Eye (tissue), 1 donor: ENCODE results near the gene KCNC3.
A peak's percentile ranks its signal among the peaks of the same experiment; 100 is the strongest.

Experiments used
- DNase-seq: peaks from one replicate; pipeline ENCODE4 v3.0.0-alpha.2; 2015

Gene KCNC3

GRCh38 chr19:50327013-50327412, 2.2 kb downstream of the KCNC3 start:
- DNase-seq: peak; percentile 5

DNA sequence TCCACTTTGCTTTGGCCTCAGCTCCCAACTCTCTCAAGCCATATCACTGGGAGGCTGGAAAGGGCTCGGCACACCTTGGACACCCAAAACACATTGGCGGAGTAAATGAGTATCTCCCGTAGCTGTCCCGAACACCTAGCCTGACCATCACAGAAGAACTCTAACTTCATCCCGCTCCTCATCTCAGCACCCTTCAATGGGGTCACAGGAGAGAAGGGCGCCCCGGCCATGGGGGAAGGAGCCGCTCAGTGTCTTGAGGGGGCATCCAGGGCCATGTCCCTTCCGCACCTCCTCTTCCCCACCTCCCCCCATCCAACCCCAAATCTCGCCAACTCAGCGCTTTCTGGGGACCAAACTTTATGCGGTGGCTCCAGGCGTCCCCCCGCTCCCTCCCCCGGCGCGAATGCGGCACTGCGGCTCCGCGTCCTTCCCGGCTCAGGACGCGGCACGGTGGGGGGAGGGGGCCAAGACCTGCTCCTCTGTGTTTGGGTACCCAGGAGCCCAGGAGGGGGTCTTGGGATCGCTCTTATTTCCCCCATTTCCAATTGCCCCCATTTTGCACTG, 3.0 kb downstream of the KCNC3 start:
- DNase-seq: no peak

DNA sequence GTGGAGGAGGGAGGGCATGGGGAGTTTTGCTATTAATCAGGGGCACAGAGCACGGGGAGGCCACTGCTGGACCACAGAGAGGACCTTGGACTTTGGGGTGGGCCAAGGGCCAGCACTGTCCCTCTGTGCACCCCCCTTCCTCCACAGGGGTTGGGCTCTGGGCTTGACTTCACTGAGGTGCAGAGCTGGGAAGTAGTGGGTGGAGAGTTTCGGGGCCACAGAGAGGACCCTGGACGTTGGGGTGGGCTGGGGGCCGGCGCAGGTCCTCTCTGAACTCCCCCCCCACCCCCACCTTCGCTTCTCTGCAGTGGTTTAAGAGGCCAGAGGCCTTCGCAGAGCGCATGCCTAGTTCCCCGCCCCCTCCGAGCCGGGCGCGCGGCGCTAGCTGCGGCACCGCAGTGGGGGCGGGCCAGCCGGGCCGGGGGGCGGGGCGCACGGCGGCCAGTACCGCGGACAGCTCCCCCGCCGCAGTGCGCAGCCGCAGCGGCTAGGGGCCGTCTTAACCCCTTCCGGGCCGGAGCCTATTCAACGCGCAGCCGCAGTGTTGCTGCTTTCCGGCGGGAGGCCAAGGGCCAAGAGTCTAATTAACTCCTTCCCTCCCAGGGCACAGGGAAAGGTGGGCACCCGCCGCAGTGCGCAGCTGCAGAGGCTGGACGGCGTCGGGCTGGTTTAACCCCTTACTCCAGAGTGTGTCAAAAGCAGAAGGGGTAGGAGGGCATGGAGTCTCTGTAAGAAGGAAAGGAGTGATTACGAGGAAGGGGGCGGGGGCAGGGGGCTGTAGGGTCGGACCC, 3.7 kb downstream of the KCNC3 start:
- DNase-seq: peak; percentile 94

DNA sequence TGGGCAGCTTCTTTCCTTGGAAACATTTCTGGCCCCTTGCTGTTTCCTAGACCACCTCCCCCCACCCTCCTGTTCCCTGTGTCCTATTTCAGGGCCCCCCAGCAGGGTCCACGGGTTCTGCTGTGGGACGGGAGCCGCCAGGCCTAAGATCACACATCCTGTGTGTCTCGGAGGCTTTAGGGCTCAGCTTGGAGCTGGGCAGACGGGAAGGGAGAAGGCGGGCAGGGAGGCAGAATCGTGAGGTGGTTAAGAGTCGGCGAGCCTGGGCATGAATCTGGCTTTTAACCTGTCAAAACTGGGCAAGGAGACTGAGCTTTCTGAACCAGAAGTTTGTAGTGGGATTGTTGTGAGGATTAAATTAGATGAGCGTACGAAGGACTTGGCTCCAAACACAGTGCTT, 4.8 kb downstream of the KCNC3 start:
- DNase-seq: no peak

DNA sequence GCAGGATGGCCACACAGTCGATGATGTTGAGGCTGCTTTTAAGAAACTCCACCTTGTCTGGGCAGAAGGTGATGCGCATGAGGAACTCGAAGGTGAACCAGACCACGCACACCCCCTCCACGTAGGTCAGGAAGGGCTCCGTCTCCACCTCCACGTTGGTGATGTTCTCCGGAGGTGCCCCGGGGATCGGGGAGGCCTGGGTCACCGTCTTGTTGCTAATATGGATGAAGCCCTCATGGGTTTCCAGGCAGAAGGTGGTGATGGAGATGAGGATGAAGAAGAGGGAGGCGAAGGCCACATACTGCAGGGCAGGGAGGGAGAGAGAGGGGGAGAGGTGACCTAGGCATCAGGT, 5.4 kb downstream of the KCNC3 start:
- DNase-seq: no peak

GRCh38 chr19:50322931-50323781, 6.0 kb downstream of the KCNC3 start:
- no peak for DNase-seq

DNA sequence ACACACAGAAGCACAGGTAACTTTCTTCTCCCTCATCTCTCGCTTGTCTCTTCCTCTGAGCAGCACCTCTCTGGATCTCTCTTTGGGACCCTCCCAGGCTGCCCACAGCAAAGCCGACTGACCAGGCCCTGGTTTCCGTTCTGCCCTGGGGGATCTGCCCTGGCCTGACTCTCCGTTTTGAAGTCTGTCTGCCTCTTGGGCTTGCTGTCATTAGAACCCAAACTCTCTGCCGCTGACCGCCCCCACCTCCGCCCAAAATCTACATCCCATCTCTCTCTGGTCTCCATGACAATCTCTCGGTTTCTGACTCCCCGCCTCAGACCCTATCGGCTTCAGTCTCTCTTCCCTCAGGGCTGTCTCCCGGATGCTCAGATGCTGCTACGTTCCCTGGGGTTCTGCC, 6.9 kb downstream of the KCNC3 start:
- DNase-seq: no peak

- DNase-seq: no peak
Observed at GRCh38 chr19:50321831-50322230, 7.3 kb downstream of the KCNC3 start.

- DNase-seq: no peak
Observed at GRCh38 chr19:50320596-50320995, 8.6 kb downstream of the KCNC3 start.

DNA sequence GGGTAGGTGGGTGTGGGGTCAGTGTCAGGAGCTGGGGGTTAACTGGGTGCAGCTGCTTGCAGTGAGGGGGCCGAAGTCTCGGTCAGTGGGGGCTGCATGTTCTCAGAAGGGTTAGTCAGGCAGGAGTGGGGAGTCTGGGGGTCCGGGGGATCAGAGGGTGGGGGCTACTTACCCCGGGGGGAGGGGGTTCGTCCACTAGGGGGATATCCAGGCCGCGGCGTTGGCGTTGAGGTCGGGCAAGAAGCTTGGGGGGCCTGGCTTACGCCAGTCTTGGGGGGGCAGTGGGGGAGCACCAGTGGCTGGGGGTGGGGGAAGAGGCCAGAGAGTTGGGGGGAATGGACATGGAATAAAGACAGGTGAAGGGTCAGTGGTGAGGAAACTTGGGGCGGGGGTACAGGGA, 9.1 kb downstream of the KCNC3 start:
- no peak for DNase-seq

GRCh38 chr19:50319156-50319555, 10.0 kb downstream of the KCNC3 start:
- DNase-seq: no peak

GRCh38 chr19:50318438-50318837, 10.7 kb downstream of the KCNC3 start:
- no peak for DNase-seq

GRCh38 chr19:50317115-50317514, 12.1 kb downstream of the KCNC3 start:
- no peak for DNase-seq

DNA sequence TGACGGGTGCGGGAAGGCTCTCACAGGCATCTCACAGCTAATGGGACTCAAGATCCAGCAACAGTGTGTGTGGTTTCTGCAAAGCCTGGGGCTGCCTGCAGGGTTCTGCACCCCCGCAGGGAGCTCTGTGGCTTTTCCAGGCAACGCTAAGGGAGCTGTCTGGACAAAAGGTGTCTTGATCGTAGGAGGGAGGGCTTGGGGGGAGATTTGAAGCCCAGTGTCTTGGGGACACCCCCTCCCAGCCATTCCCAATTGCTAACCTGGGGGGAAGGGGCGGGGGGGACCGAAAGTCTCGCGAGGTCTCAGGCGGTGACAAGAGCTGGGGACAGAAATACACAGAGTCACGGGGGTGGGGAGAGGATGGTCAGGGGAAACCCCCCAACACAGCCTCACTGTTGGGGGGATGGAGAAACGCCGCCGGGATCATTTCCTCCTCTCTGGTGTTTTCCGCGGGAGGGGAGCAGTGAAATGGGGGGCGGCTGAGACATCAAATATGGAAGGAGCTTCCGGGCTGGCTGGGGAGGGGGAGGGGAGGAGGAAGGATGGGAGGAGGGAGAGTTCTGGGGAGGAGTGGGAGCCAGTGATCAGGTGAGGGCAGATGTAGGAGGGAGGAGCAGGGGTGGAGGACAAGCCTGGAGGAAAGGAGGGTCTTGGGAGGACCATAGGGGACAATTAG, 13.3 kb downstream of the KCNC3 start:
- peak; percentile 88 for DNase-seq

GRCh38 chr19:50314724-50315708, 14.2 kb downstream of the KCNC3 start:
- peak; percentile 80 for DNase-seq

DNA sequence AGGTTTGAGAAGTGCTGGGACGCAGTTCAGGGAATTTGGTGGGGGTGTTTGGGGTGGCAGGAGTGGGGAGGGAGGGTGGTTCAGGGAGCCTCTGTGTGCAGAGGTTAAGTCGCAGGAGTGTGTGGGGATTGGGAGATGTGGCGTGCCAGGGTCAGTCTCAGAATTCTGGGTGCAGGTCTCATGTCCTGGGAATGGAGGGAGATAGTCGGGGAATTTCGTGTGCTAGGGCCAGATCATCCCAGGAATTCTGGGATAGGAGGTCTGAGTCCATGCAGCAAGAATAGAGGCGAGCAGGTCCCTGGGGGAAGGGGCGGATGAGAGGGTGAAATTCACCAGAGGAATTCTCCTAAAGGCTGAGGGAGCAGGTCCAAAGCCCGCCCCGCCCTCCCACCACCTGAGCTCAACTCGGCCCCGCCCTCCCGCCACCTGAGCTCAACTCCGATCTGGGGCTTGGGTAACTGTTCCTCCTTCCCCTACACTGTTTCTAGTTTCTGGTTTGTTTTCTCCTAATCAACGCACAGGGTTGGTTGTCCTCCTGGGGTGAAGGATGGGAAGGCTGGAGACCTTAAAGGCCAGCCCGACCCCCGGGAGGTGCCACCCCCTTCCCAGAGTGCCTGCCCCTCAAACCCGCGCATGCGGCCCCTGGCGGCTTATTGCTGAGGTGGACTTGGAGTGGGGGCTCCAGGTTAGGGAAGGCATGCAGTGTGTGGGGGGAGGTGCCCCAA, 15.2 kb downstream of the KCNC3 start:
- peak; percentile 44 for DNase-seq

DNA sequence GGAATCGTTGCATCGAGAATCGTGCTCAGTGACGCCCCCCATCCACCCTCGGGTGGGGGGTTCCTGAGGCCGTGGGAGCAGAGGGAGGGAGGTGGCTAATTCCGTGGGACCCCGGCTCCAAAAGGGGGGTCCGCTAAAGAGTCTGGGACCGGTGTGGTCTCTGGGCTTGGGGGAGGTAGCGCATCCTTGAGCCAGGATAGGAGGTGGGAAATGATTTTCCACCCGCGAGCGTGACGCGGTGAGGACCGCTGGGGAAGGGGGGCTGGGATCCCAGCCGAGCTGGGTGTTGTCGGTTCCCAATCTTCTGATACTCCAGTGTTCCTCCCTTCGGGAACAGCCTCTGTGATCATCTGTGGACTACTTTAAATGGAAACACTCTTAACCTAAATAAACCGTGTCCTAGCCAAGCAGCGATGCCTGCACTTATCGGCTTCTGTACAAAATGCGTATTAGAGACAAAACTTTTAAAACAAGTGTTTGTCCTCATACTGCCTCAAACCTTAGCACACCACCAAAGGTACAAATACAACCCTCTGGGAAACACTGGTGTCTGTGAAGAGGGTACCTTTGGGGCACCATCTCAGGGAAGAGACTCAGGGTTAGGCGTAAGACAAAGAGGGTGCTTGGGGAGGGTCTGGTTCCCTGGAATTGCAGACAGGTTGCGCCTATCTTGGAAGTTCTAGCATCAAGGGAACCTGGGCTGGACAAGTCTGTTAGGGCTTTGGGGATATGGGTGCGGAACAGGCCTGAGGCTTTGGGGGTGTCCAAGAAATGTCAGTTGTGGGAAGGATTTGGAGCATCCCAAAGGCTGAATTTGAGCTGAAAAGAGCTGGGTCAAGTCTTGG, 16.0 kb downstream of the KCNC3 start:
- DNase-seq: peak; percentile 24

DNA sequence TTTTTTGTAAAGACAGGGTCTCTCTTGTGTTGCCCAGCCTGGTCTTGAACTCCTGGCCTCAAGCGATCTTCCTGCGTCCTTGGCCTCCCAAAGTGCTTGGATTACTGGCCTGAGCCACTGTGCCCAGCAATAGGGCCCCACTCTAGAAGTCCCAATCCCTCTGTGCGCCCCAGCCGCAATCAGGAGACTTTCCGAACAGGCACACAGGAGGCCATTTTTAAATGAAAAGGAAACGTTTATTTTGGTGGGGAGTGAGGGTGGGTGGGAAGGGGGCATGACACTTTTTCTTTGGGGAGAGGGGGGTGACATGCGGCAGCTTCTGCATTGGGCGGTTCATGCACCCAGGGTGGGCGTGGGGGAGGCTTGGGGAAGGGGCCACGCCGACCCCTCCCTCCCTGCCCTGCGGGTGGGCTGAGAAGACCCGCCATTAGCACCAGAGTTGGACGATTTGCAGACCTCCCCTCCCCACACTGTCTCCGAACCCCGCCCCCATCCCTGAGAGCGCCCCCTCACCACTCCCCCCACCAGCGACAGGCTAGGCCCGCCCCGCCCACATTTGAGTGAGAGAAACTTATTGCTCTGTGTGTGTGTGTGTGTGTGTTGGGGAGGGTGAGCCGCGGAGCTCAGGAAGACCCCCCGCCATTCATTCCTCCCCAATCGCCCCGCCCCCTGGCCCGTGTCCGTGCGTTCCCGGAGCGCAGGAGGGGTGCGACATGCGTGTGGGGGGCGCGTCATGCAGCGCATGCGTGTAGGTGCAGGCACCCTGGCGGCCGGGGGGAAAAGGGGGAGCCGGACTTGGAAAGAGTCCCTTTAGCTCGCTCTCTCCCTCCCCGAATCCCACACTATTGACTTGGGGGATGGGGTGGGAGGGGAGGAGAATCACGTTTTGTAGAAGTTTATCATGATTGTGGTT, 17.2 kb downstream of the KCNC3 start:
- DNase-seq: peak; percentile 73

DNA sequence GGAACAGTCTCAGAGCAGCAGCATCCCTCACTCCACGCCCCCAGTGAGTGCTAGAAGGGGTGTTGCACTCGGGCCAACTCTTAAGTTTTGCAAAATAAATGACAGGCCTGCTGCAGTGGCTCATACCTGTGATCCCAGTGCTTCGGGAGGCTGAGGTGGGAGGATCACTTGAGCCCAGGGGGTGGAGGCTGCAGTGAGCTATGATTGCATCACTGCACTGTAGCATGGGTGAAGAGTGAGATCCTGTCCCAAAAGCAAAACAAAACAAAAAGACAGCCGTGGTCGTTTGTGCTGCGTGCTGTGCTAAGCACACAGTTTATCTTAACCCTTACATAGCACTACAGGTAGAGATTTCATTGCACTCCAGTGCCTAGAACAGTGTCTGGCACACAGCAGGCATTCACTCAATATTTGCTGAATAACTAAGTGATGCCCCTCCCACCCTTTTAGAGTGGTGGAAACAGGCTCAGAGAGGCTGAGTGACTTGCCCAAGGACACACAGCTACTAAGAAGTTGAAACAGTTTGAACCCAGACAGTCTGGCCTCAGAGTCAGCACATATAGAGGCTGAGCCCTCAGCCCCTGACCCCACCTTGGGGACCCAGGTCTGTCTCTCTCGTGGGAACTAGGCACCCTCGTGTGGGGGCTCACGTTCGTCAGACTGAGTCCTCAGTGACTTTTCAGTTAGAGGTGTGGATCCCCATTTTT, 18.3 kb downstream of the KCNC3 start:
- no peak for DNase-seq
